Heart right ventricle (tissue), 16 donors: Measurements from ENCODE around the gene RNF123. TPM values are rescaled to one million over a fixed set of nuclear protein-coding genes. Genes with fewer than 3 reads are reported as not detected.

ENCODE experiments used
- ATAC-seq, 8 donors: fragments of 200-7000 bp; cut with Tn5 transposase; one replicate each; pipeline ENCODE4 v1.9.1; 2020; ENCODE audit warnings: mild to moderate bottlenecking in 8 of 8, moderate library complexity in 8 of 8, moderate number of reproducible peaks in 1 of 8
- DNase-seq, 2 donors: peaks; one replicate each; pipeline ENCODE4 v3.0.0-alpha.2; 2020
- H3K27ac ChIP-seq, 10 donors: fragments of 200-600 bp; sonication (generic) in 2 of 10; one replicate each; pipeline versions ENCODE4 v1.5.0 to v1.8.0; 2020 to 2022; ENCODE audit warnings: mild to moderate bottlenecking in 3 of 10
- H3K27me3 ChIP-seq, 7 donors: fragments of 200-600 bp; one replicate each; pipeline ENCODE4 v1.8.0; 2021 to 2022; ENCODE audit warnings: mild to moderate bottlenecking in 2 of 7
- H3K36me3 ChIP-seq, 9 donors: fragments of 200-600 bp; sonication (generic) in 1 of 9; one replicate each; pipeline versions ENCODE4 v1.5.0 to v1.8.0; 2020 to 2022; ENCODE audit warnings: mild to moderate bottlenecking in 2 of 9
- H3K4me1 ChIP-seq, 9 donors: fragments of 200-600 bp; sonication (generic) in 1 of 9; one replicate each; pipeline versions ENCODE4 v1.5.0 to v1.8.0; 2020 to 2022; ENCODE audit warnings: mild to moderate bottlenecking in 4 of 9
- H3K4me3 ChIP-seq, 10 donors: fragments of 200-600 bp; sonication (generic) in 2 of 10; one replicate each; pipeline versions ENCODE4 v1.5.0 to v1.8.0; 2020 to 2022; ENCODE audit warnings: mild to moderate bottlenecking in 7 of 10, moderate library complexity in 2 of 10
- H3K9me3 ChIP-seq, 11 donors: fragments of 200-600 bp in 10 of 11; sonication (generic) in 2 of 11; one replicate each; pipeline versions ENCODE4 v1.5.0 to v1.8.0; 2013 to 2022; ENCODE audit warnings: mild to moderate bottlenecking in 2 of 11, control low read depth in 1 of 11, moderate library complexity in 1 of 11
- CTCF ChIP-seq, 9 donors: fragments of 200-600 bp; sonication (generic) in 2 of 9; IDR thresholded peaks; one replicate each; pipeline versions ENCODE4 v1.5.0 to v1.8.0; 2021 to 2022; ENCODE audit warnings: antibody characterized with exemption in 9 of 9, mild to moderate bottlenecking in 5 of 9, moderate library complexity in 1 of 9
- WGBS, 2 donors: extraction: QIAGEN DNeasy Blood & Tissue Kit; methylation state at CpG; one replicate each; pipeline ENCODE4 v1.1.7; 2013; ENCODE audit warnings: inconsistent platforms in 1 of 2; 5-methylcytosine and 5-hydroxymethylcytosine counted together
- intact Hi-C, 10 donors: fragments of 100-400 bp; cut with DNase I; formaldehyde crosslinking; loops; one replicate each; pipeline versions ENCODE4 v1.11.1 to v1.14.2; 2022
- polyA plus RNA-seq, 2 donors: library from polyadenylated mRNA; stranded (reverse); fragments of 200-250 nt; gene quantifications; one replicate each; pipeline ENCODE4 v1.2.3, GENCODE V29; 2013
- total RNA-seq, 10 donors: library from RNA; stranded (reverse); fragmentation: NEBNext Ultra II Directional in 3 of 10; extraction: Animal tissue kit (Norgen Biotek cat#: 25700) in 3 of 10; gene quantifications; one replicate each; pipeline versions ENCODE4 v1.2.1 to v1.2.4, GENCODE V29; 2021 to 2023
- donor health status: Arrhythmogenic right ventricular cardiomyopathy.
- donor health status: ischemic (EF 13 %, LVEDD 7.1; RV severe dilation, severe dysfunction).
- donor health status: healthy with polysubstance abuse.
- donor health status: DM: no; HTN: yes; CAD: no.
- donor health status: DM: no; HTN: no; CAD: no.
- donor health status: ischemic (EF 25% LVEDD 6.9; RV normal size, moderate dysfunction).
- donor health status: ischemic (EF 25% LVEDD 5.7; RV mildly dilated, moderate dysfunction).
- donor health status: healthy.
- donor health status: DM: yes; HTN: yes; CAD: no.
- donor health status: Ischemic cardiomyopathy.
- donor health status: ischemic (EF 35%, LVEDD 5.7; RV mildly dilated, moderate dysfunction).
- donor health status: nonischemic (EF 11% LVEDD 7.7; RV severe dilation, severe dysfunction).
- donor health status: DM: yes; HTN: yes; CAD: no.
- donor health status: PGD.
- donor health status: ischemic (EF 29% LVEDD 5.4; RV normal size, mild dysfunction).
- donor health status: nonischemic (EF 23%, LVEDD 6.1; RV moderate dilation, normal function).

The RNF123 gene
- total and polyA plus RNA-seq, 12 donors = 23.6 to 61.8 (median 48.7) TPM

GRCh38 chr3:49705390-49705960 is 16.1 kb downstream of the RNF123 start:
- ATAC-seq = no peak
- Histone ChIP-seq H3K36me3 (peaks cover 0 to 83% (median 25%) of the 10 kb centered on the region in 9 donors), H3K4me1 (peaks cover 0 to 5% (median 0%) of the 10 kb centered on the region in 9 donors), H3K27me3 (no peaks in the 10 kb centered on the region), H3K4me3 (no peak overlapping the region), H3K9me3 (no peaks in the 10 kb centered on the region), H3K27ac (no peak overlapping the region)
- intact Hi-C loops = loop anchor here in 5 of 10 donors (10.0 kb wide), 3 partner anchors 139 to 209 kb away; partner anchors contain the start of gene MST1R (in 3 of the 5)
- no peak for DNase-seq
- TF ChIP-seq CTCF (IDR thresholded peaks at IDR 0.05) = no peak
- 94 to 96% methylated on average over 17 of the region's 17 CpGs for WGBS, 2 donors

- 81 to 83% methylated on average over 9 of the region's 9 CpGs for WGBS, 2 donors
- ATAC-seq (no peak), DNase-seq (no peak)
- H3K27me3 ChIP-seq = no peaks in the 10 kb centered on the region
- peaks cover 0 to 5% (median 0%) of the 10 kb centered on the region in 9 donors for H3K4me1 ChIP-seq
- H3K27ac ChIP-seq = no peak overlapping the region
- no peak overlapping the region for H3K4me3 ChIP-seq
- H3K9me3 ChIP-seq = no peaks in the 10 kb centered on the region
- peaks cover 0 to 82% (median 24%) of the 10 kb centered on the region in 9 donors for H3K36me3 ChIP-seq
- no peak for TF ChIP-seq CTCF (IDR thresholded peaks at IDR 0.05)
- intact Hi-C loops = loop anchor here in 5 of 10 donors (10.0 kb wide), 3 partner anchors 138 to 208 kb away; partner anchors contain the start of gene MST1R (in 3 of the 5)
These were observed 17.2 kb downstream of the RNF123 start for GRCh38 chr3:49706456-49707112.

GRCh38 chr3:49707113-49707480 is 17.7 kb downstream of the RNF123 start:
- ATAC-seq (no peak), DNase-seq (no peak)
- no peaks in the 10 kb centered on the region for H3K27me3 ChIP-seq
- 68 to 77% methylated on average over 4 of the region's 4 CpGs for WGBS, 2 donors
- intact Hi-C loops = loop anchor here in 5 of 10 donors (10.0 kb wide), 3 partner anchors 138 to 208 kb away; partner anchors contain the start of gene MST1R (in 3 of the 5)
- peaks cover 0 to 5% (median 0%) of the 10 kb centered on the region in 9 donors for H3K4me1 ChIP-seq
- no peak overlapping the region for H3K4me3 ChIP-seq
- H3K9me3 ChIP-seq = no peaks in the 10 kb centered on the region
- no peak overlapping the region for H3K27ac ChIP-seq
- TF ChIP-seq CTCF (IDR thresholded peaks at IDR 0.05) = no peak
- peaks cover 0 to 80% (median 19%) of the 10 kb centered on the region in 9 donors for H3K36me3 ChIP-seq

- peaks cover 0 to 82% (median 17%) of the 10 kb centered on the region in 9 donors for H3K36me3 ChIP-seq
- no peak overlapping the region for H3K4me3 ChIP-seq
- DNase-seq = no peak
- H3K4me1 ChIP-seq = no peaks in the 10 kb centered on the region
- no peaks in the 10 kb centered on the region for H3K27me3 ChIP-seq
- WGBS, 2 donors = 91 to 97% methylated on average over 8 of the region's 8 CpGs
- no peak for ATAC-seq
- H3K9me3 ChIP-seq = no peaks in the 10 kb centered on the region
- intact Hi-C loops = loop anchor here in 5 of 10 donors (10.0 kb wide), 3 partner anchors 135 to 205 kb away; partner anchors contain the start of gene MST1R (in 3 of the 5)
- no peak for TF ChIP-seq CTCF (IDR thresholded peaks at IDR 0.05)
- no peak overlapping the region for H3K27ac ChIP-seq
These were observed 20.5 kb downstream of the RNF123 start for GRCh38 chr3:49709852-49710251.
